ENCODE data around the gene CNR1.

DNA sequence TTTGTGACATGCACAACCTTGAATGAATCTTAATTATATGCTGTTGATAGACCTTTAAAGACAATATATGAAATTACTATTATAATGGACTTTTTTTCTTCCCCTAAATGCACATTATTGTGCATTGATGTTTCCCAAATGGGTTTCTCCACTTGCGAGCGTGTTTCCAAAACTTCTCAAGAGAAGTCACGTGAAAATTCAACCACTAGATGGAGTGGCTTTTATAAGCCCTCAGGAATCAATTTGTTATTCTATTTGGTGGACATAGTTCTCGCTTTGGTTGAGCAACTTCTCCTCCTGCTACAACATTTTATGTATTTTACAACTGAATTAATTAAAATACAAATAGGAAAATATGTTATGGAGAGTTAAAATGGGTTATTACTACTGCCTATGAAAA is 9.0 kb downstream of the CNR1 start:
- TF ChIP-seq POLR2A (IDR thresholded peaks at IDR 0.05) (no peak), POLR2AphosphoS5 (IDR thresholded peaks at IDR 0.05) (no peak), EP300 (IDR thresholded peaks at IDR 0.05; ENCODE audit: low read depth) (no peak)
- TF ChIP-seq, protein P1, sequence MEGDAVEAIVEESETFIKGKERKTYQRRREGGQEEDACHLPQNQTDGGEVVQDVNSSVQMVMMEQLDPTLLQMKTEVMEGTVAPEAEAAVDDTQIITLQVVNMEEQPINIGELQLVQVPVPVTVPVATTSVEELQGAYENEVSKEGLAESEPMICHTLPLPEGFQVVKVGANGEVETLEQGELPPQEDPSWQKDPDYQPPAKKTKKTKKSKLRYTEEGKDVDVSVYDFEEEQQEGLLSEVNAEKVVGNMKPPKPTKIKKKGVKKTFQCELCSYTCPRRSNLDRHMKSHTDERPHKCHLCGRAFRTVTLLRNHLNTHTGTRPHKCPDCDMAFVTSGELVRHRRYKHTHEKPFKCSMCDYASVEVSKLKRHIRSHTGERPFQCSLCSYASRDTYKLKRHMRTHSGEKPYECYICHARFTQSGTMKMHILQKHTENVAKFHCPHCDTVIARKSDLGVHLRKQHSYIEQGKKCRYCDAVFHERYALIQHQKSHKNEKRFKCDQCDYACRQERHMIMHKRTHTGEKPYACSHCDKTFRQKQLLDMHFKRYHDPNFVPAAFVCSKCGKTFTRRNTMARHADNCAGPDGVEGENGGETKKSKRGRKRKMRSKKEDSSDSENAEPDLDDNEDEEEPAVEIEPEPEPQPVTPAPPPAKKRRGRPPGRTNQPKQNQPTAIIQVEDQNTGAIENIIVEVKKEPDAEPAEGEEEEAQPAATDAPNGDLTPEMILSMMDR (IDR thresholded peaks at IDR 0.05), result no peak

Data from transverse colon (tissue), 4 donors.